Heart left ventricle (tissue), 16 donors: Measurements from ENCODE around the gene ZEB2. TPM values are rescaled to one million over a fixed set of nuclear protein-coding genes. Genes with fewer than 3 reads are reported as not detected.

Source experiments
- ATAC-seq, 4 donors: fragments of 200-7000 bp; cut with Tn5 transposase; one replicate each; pipeline ENCODE4 v1.9.1; 2020 to 2022; ENCODE audit warnings: moderate library complexity in 4 of 4, mild to moderate bottlenecking in 3 of 4, moderate number of reproducible peaks in 1 of 4
- DNase-seq, 5 donors: peaks; one replicate each; pipeline ENCODE4 v3.0.0-alpha.2; 2020
- H3K27ac ChIP-seq, 12 donors: fragments of 200-600 bp; sonication (generic) in 4 of 12; one replicate each; pipeline versions ENCODE4 v1.5.0 to v1.8.0; 2016 to 2022; ENCODE audit warnings: mild to moderate bottlenecking in 2 of 12
- H3K27me3 ChIP-seq, 9 donors: fragments of 200-600 bp; sonication (generic) in 2 of 9; one replicate each; pipeline versions ENCODE4 v1.5.1 to v1.8.0; 2016 to 2022; ENCODE audit warnings: mild to moderate bottlenecking in 3 of 9
- H3K36me3 ChIP-seq, 9 donors: fragments of 200-600 bp; sonication (generic) in 2 of 9; one replicate each; pipeline versions ENCODE4 v1.5.0 to v1.8.0; 2018 to 2022; ENCODE audit warnings: mild to moderate bottlenecking in 2 of 9
- H3K4me1 ChIP-seq, 12 donors: fragments of 200-600 bp; sonication (generic) in 4 of 12; one replicate each; pipeline versions ENCODE4 v1.5.0 to v1.8.0; 2016 to 2022; ENCODE audit warnings: mild to moderate bottlenecking in 3 of 12
- H3K4me3 ChIP-seq, 12 donors: fragments of 200-600 bp; sonication (generic) in 4 of 12; one replicate each; pipeline versions ENCODE4 v1.5.0 to v1.8.0; 2017 to 2022; ENCODE audit warnings: mild to moderate bottlenecking in 9 of 12, moderate library complexity in 4 of 12
- H3K9me3 ChIP-seq, 12 donors: fragments of 200-600 bp; sonication (generic) in 4 of 12; one replicate each; pipeline versions ENCODE4 v1.5.0 to v1.8.0; 2016 to 2022; ENCODE audit warnings: mild to moderate bottlenecking in 1 of 12
- POLR2A ChIP-seq, 2 donors: fragments of 450-650 bp; IDR thresholded peaks; one replicate each; pipeline ENCODE4 v1.6.1; 2017; ENCODE audit warnings: antibody characterized with exemption in 2 of 2, mild to moderate bottlenecking in 2 of 2, moderate library complexity in 2 of 2
- WGBS, 4 donors: extraction: QIAGEN DNeasy Blood & Tissue Kit in 2 of 4; methylation state at CpG; one replicate each; pipeline versions ENCODE4 v1.1.5 to v1.1.7; 2013 to 2018; 5-methylcytosine and 5-hydroxymethylcytosine counted together
- intact Hi-C, 10 donors: fragments of 100-400 bp; cut with DNase I; formaldehyde crosslinking; loops; one replicate each; pipeline versions ENCODE4 v1.11.1 to v1.14.2; 2022
- polyA plus RNA-seq, 2 donors: library from polyadenylated mRNA; stranded (reverse); fragments of 200-250 nt; gene quantifications; one replicate each; pipeline ENCODE4 v1.2.3, GENCODE V29; 2013
- total RNA-seq, 9 donors: library from RNA; depleted of rRNA in 2 of 9; stranded (reverse); fragments of >200 nt in 2 of 9; fragmentation: NEBNext Ultra II Directional in 3 of 9; extraction: Animal tissue kit (Norgen Biotek cat#: 25700) in 3 of 9; gene quantifications; one replicate each; pipeline versions ENCODE4 v1.1.0 to v1.2.4, GENCODE V29; 2016 to 2023
- TF ChIP-seq, protein P1 (sequence below), 12 donors: fragments of 200-600 bp; sonication (generic) in 4 of 12; IDR thresholded peaks; one replicate each; pipeline versions ENCODE4 v1.5.0 to v1.8.0; 2018 to 2022; ENCODE audit warnings: antibody characterized with exemption in 12 of 12, mild to moderate bottlenecking in 5 of 12
- donor health status: ischemic (EF 13 %, LVEDD 7.1; RV severe dilation, severe dysfunction).
- donor health status: healthy with polysubstance abuse.
- donor health status: DM: no; HTN: yes; CAD: no.
- donor health status: DM: no; HTN: no; CAD: no.
- donor health status: ischemic (EF 25% LVEDD 6.9; RV normal size, moderate dysfunction).
- donor health status: ischemic (EF 25% LVEDD 5.7; RV mildly dilated, moderate dysfunction).
- donor health status: healthy.
- donor health status: DM: yes; HTN: yes; CAD: no.
- donor health status: ischemic (EF 35%, LVEDD 5.7; RV mildly dilated, moderate dysfunction).
- donor health status: nonischemic (EF 11% LVEDD 7.7; RV severe dilation, severe dysfunction).
- donor health status: DM: yes; HTN: yes; CAD: no.
- donor health status: PGD.
- donor health status: ischemic (EF 29% LVEDD 5.4; RV normal size, mild dysfunction).
- donor health status: nonischemic (EF 23%, LVEDD 6.1; RV moderate dilation, normal function).

ZEB2 gene
- total and polyA plus RNA-seq, 11 donors, result 23.1 to 168 (median 82.4) TPM

DNA sequence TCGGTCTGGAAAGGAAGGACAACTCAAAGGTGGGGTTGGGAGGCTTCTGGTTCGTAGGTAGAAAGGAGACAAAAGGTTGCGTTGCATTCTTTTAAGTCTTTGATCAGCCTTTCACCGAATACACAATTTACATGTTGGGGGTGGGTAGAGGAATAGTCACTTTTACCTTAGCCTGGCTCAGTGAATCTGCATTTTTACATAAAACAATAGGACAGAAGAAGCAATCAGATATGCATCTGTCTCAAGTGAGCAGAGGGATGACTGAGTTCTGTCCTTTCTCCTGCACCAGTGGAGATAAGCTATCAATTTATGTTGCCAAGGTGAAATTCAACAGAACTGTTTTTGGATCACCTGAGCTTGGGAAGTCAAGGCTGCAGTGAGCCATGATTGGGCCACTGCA is 173.7 kb downstream of the ZEB2 start:
- H3K4me1 ChIP-seq, result peaks cover 0 to 21% (median 9%) of the 10 kb centered on the region in 12 donors
- no peak overlapping the region for H3K4me3 ChIP-seq
- DNase-seq (no peak), ATAC-seq (no peak)
- no peak for TF ChIP-seq POLR2A (IDR thresholded peaks at IDR 0.05)
- TF ChIP-seq, protein P1, sequence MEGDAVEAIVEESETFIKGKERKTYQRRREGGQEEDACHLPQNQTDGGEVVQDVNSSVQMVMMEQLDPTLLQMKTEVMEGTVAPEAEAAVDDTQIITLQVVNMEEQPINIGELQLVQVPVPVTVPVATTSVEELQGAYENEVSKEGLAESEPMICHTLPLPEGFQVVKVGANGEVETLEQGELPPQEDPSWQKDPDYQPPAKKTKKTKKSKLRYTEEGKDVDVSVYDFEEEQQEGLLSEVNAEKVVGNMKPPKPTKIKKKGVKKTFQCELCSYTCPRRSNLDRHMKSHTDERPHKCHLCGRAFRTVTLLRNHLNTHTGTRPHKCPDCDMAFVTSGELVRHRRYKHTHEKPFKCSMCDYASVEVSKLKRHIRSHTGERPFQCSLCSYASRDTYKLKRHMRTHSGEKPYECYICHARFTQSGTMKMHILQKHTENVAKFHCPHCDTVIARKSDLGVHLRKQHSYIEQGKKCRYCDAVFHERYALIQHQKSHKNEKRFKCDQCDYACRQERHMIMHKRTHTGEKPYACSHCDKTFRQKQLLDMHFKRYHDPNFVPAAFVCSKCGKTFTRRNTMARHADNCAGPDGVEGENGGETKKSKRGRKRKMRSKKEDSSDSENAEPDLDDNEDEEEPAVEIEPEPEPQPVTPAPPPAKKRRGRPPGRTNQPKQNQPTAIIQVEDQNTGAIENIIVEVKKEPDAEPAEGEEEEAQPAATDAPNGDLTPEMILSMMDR (IDR thresholded peaks at IDR 0.05), result no peak
- H3K9me3 ChIP-seq, result no peaks in the 10 kb centered on the region
- intact Hi-C loops, result no loop called here
- 92 to 95% (median 93%) methylated on average over 4 of the region's 4 CpGs for WGBS, 4 donors
- no peak overlapping the region for H3K27ac ChIP-seq
- H3K27me3 ChIP-seq, result no peaks in the 10 kb centered on the region
- H3K36me3 ChIP-seq, result no peaks in the 10 kb centered on the region

DNA sequence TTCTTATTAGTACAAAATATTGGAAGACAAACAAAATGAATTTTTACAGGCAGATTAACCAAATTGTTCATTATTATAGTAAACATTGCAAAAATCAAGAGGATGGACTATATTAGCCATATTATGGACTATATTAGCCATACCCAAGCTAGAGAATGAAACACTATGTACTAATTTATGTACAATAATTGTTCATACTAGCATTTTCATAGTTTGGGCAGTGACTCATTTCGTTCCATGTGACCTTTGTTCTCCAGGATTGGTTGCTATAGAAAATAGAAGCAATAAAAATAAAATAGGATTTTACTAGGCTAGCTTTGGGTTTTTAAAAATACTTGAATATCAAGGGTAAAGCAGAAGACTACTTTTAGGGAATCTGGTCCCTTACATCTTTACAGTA is 176.8 kb downstream of the ZEB2 start:
- no peaks in the 10 kb centered on the region for H3K27me3 ChIP-seq
- H3K27ac ChIP-seq, result no peak overlapping the region
- no peaks in the 10 kb centered on the region for H3K36me3 ChIP-seq
- TF ChIP-seq, protein P1 (IDR thresholded peaks at IDR 0.05), result no peak
- no peak for TF ChIP-seq POLR2A (IDR thresholded peaks at IDR 0.05)
- intact Hi-C loops, result no loop called here
- no peaks in the 10 kb centered on the region for H3K9me3 ChIP-seq
- no peaks in the 10 kb centered on the region for H3K4me1 ChIP-seq
- WGBS, 4 donors, result 83 to 90% (median 87%) methylated on average over 1 of the region's 1 CpG
- no peak for ATAC-seq
- DNase-seq, result no peak
- H3K4me3 ChIP-seq, result no peak overlapping the region

DNA sequence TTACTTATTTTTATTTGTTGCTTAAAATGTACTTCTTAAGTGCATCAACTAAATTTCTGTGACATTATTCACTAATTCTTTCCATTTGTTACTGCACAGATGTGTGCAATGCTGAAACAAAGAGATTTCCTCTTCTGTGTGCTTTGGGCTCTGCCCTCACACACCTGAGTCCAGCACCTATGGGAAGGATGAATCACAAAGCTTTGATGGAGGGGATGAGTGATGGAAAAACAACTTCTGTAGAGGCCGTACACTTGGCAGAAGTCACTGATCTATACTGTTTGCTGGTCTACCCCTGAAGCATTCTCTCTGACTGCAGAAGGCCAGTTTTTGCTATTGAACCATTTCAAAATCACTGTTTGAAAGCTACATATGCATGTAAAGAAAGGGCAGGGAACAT is 178.4 kb downstream of the ZEB2 start:
- TF ChIP-seq, protein P1 (IDR thresholded peaks at IDR 0.05), result no peak
- TF ChIP-seq POLR2A (IDR thresholded peaks at IDR 0.05), result no peak
- intact Hi-C loops, result no loop called here
- no peaks in the 10 kb centered on the region for H3K27me3 ChIP-seq
- H3K4me1 ChIP-seq, result no peaks in the 10 kb centered on the region
- DNase-seq, result no peak
- H3K36me3 ChIP-seq, result no peaks in the 10 kb centered on the region
- no peak for ATAC-seq
- 86 to 96% (median 95%) methylated on average over 1 of the region's 1 CpG for WGBS, 4 donors
- H3K27ac ChIP-seq, result no peak overlapping the region
- H3K9me3 ChIP-seq, result no peaks in the 10 kb centered on the region
- no peak overlapping the region for H3K4me3 ChIP-seq

DNA sequence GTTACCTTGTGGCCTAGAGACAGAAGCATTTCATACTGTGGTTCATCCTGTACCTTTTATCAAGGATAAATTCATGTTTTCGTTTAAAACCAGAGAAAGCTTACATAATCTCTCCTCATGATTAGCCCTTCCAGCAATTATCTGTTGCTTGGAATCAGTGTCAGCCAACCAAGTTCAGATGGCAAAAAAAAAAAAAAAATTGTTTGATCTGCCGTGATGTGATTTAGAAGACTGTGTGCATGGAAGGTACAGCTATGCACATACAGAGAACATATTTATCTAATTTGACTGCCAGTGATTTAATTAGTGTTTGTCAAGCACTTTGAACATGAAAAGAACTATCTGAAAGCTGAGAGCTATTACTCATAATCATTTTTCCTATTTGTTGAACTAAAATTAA is 180.9 kb downstream of the ZEB2 start:
- no peak overlapping the region for H3K4me3 ChIP-seq
- intact Hi-C loops, result loop anchor here in 2 of 10 donors (10.0 kb wide), 1 partner anchor 106 kb away; no protein-coding TSS in a partner anchor
- H3K36me3 ChIP-seq, result no peaks in the 10 kb centered on the region
- H3K27me3 ChIP-seq, result no peaks in the 10 kb centered on the region
- TF ChIP-seq, protein P1 (IDR thresholded peaks at IDR 0.05), result no peak
- TF ChIP-seq POLR2A (IDR thresholded peaks at IDR 0.05), result no peak
- H3K27ac ChIP-seq, result no peak overlapping the region
- DNase-seq (no peak), ATAC-seq (no peak)
- H3K9me3 ChIP-seq, result no peaks in the 10 kb centered on the region
- no peaks in the 10 kb centered on the region for H3K4me1 ChIP-seq
- 76 to 91% (median 82%) methylated on average over 2 of the region's 2 CpGs for WGBS, 4 donors
